HG03159 (cell line): Measurements from ENCODE around the gene TTC7B.

Experiments used
- ATAC-seq: cut with Tn5 transposase; IDR thresholded peaks from one replicate; pipeline ENCODE4 v1.9.1; 2021; ENCODE audit warnings: mild to moderate bottlenecking, moderate library complexity; ENCODE audit not compliant: unreplicated experiment

The TTC7B gene

GRCh38 chr14:90805662-90806540 is 10.3 kb downstream of the TTC7B start:
- ATAC-seq, result no peak

GRCh38 chr14:90805084-90805391 is 11.2 kb downstream of the TTC7B start:
- no peak for ATAC-seq

GRCh38 chr14:90804292-90805083 is 11.7 kb downstream of the TTC7B start:
- ATAC-seq, result no peak

GRCh38 chr14:90803249-90803648 is 13.0 kb downstream of the TTC7B start:
- ATAC-seq, result no peak

- ATAC-seq, result no peak
Observed at GRCh38 chr14:90799420-90799819, 16.8 kb downstream of the TTC7B start.

GRCh38 chr14:90797919-90798318 is 18.3 kb downstream of the TTC7B start:
- no peak for ATAC-seq

- no peak for ATAC-seq
Observed at GRCh38 chr14:90797451-90797850, 18.8 kb downstream of the TTC7B start.

GRCh38 chr14:90796329-90796728 is 19.9 kb downstream of the TTC7B start:
- no peak for ATAC-seq

- no peak for ATAC-seq
Observed at GRCh38 chr14:90795744-90796143, 20.5 kb downstream of the TTC7B start.

- ATAC-seq, result no peak
Observed at GRCh38 chr14:90791486-90791885, 24.7 kb downstream of the TTC7B start.

- ATAC-seq, result no peak
Observed at GRCh38 chr14:90788031-90788430, 28.2 kb downstream of the TTC7B start.

GRCh38 chr14:90785876-90786450 is 30.3 kb downstream of the TTC7B start:
- ATAC-seq, result no peak

- ATAC-seq, result no peak
Observed at GRCh38 chr14:90785471-90785870, 30.8 kb downstream of the TTC7B start.

GRCh38 chr14:90784621-90785270 is 31.5 kb downstream of the TTC7B start:
- no peak for ATAC-seq

- ATAC-seq, result no peak
Observed at GRCh38 chr14:90783344-90783743, 32.9 kb downstream of the TTC7B start.

GRCh38 chr14:90782892-90783291 is 33.3 kb downstream of the TTC7B start:
- ATAC-seq, result no peak

- ATAC-seq, result no peak
Observed at GRCh38 chr14:90781876-90782275, 34.4 kb downstream of the TTC7B start.

GRCh38 chr14:90781344-90781761 is 34.9 kb downstream of the TTC7B start:
- ATAC-seq, result no peak

- ATAC-seq, result no peak
Observed at GRCh38 chr14:90780519-90780918, 35.7 kb downstream of the TTC7B start.

GRCh38 chr14:90778571-90779255 is 37.5 kb downstream of the TTC7B start:
- no peak for ATAC-seq
